Pancreas (tissue), 10 donors: Measurements from ENCODE around the gene SCN9A. TPM values are rescaled to one million over a fixed set of nuclear protein-coding genes. Genes with fewer than 3 reads are reported as not detected.
"Not testable (repeated sequence)": the region's sequence is repeated elsewhere in the genome, so short reads cannot be mapped to it uniquely, and the experiment has no call there.

Source experiments
- ATAC-seq, 4 donors: fragments of 200-7000 bp; cut with Tn5 transposase; one replicate each; pipeline versions ENCODE4 v1.8.0 to v1.9.1; 2020; ENCODE audit warnings: mild to moderate bottlenecking in 4 of 4, moderate library complexity in 4 of 4
- DNase-seq, 6 donors: peaks; one replicate each; pipeline ENCODE4 v3.0.0-alpha.2; 2020
- FAIRE-seq: peaks from 2 replicates; lab custom pipeline; 2012; peaks lifted over from hg19 to GRCh38; lab: Jason Lieb, UNC
- H3K27ac ChIP-seq, 4 donors: fragments of 200-600 bp; sonication (generic); 1 replicate in 3 of 4; 2 replicates in 1 of 4; pipeline versions ENCODE4 v1.5.0 to v1.8.0; 2020
- H3K27me3 ChIP-seq, 4 donors: fragments of 200-600 bp; one replicate each; pipeline ENCODE4 v1.8.0; 2021
- H3K36me3 ChIP-seq, 3 donors: fragments of 200-600 bp; sonication (generic) in 1 of 3; one replicate each; pipeline versions ENCODE4 v1.5.0 to v1.8.0; 2020 to 2021
- H3K4me1 ChIP-seq, 3 donors: fragments of 200-600 bp; one replicate each; pipeline ENCODE4 v1.8.0; 2021
- H3K4me3 ChIP-seq, 4 donors: fragments of 200-600 bp; sonication (generic) in 2 of 4; one replicate each; pipeline versions ENCODE4 v1.5.0 to v1.8.0; 2020 to 2021
- H3K9me3 ChIP-seq, 4 donors: fragments of 200-600 bp; one replicate each; pipeline ENCODE4 v1.8.0; 2021
- CTCF ChIP-seq, 4 donors: fragments of 200-600 bp; sonication (generic) in 3 of 4; IDR thresholded peaks; one replicate each; pipeline versions ENCODE4 v1.5.0 to v1.8.0; 2021; ENCODE audit warnings: antibody characterized with exemption in 4 of 4
- WGBS, 2 donors: extraction: QIAGEN DNeasy Blood & Tissue Kit; methylation state at CpG; one replicate each; pipeline ENCODE4 v1.1.7; 2013; 5-methylcytosine and 5-hydroxymethylcytosine counted together
- intact Hi-C, 3 donors: fragments of 100-400 bp; cut with DNase I; formaldehyde crosslinking; loops; one replicate each; pipeline versions ENCODE4 v1.11.1 to v1.14.2; 2022
- polyA plus RNA-seq, 2 donors: library from polyadenylated mRNA; stranded (reverse); fragments of 200-250 nt; gene quantifications; one replicate each; pipeline ENCODE4 v1.2.3, GENCODE V29; 2013
- total RNA-seq, 6 donors: library from RNA; stranded (reverse); fragmentation: NEBNext Ultra II Directional in 4 of 6; extraction: Animal tissue kit (Norgen Biotek cat#: 25700) in 4 of 6; gene quantifications; one replicate each; pipeline versions ENCODE4 v1.2.1 to v1.2.4, GENCODE V29; 2021 to 2023
- donor health status: healthy with polysubstance abuse.
- donor health status: DM: no; HTN: no; CAD: no; lungs with moderate emphysema.
- donor health status: DM: no; HTN: no; CAD: no.
- donor health status: control.
- donor health status: control.
- donor health status: Bipolar disorder and iron deficiency.
- donor health status: DM: yes; HTN: yes; CAD: no.
- donor health status: DM: no; HTN: no; CAD: no.
- donor health status: DM: no; HTN: no; CAD: no.
- donor health status: DM: yes; HTN: yes; CAD: no.

SCN9A gene
- total and polyA plus RNA-seq, 8 donors = 1.6 to 20.5 (median 3.1) TPM

GRCh38 chr2:166321076-166321475, 54.7 kb downstream of the SCN9A start:
- Histone ChIP-seq H3K27me3 (no peaks in the 10 kb centered on the region), H3K4me3 (no peak overlapping the region), H3K9me3 (no peaks in the 10 kb centered on the region), H3K36me3 (no peaks in the 10 kb centered on the region), H3K4me1 (no peaks in the 10 kb centered on the region), H3K27ac (no peak overlapping the region)
- FAIRE-seq (no peak), ATAC-seq (no peak), DNase-seq (no peak)
- 94 to 95% methylated on average over 3 of the region's 3 CpGs for WGBS, 2 donors
- intact Hi-C loops = no loop called here
- TF ChIP-seq CTCF (IDR thresholded peaks at IDR 0.05) = no peak

GRCh38 chr2:166314022-166314759, 61.6 kb downstream of the SCN9A start:
- FAIRE-seq (no peak), DNase-seq (no peak), ATAC-seq (no peak)
- H3K4me3 ChIP-seq = no peak overlapping the region
- TF ChIP-seq CTCF (IDR thresholded peaks at IDR 0.05) = no peak
- no peak overlapping the region for H3K27ac ChIP-seq
- no peaks in the 10 kb centered on the region for H3K36me3 ChIP-seq
- H3K27me3 ChIP-seq = no peaks in the 10 kb centered on the region
- intact Hi-C loops = no loop called here
- H3K4me1 ChIP-seq = no peaks in the 10 kb centered on the region
- WGBS, 2 donors = 65 to 66% methylated on average over 5 of the region's 5 CpGs
- H3K9me3 ChIP-seq = no peaks in the 10 kb centered on the region

GRCh38 chr2:166312863-166313262, 62.9 kb downstream of the SCN9A start:
- H3K4me3 ChIP-seq, H3K27ac ChIP-seq, H3K4me1 ChIP-seq, ATAC-seq, H3K36me3 ChIP-seq, H3K27me3 ChIP-seq, H3K9me3 ChIP-seq, intact Hi-C loops, DNase-seq: not testable (repeated sequence)
- peak; percentile 96 for FAIRE-seq
- 33 to 36% methylated on average over 2 of the region's 2 CpGs for WGBS, 2 donors

- intact Hi-C loops = no loop called here
- DNase-seq (no peak), ATAC-seq (no peak), FAIRE-seq (no peak)
- no peaks in the 10 kb centered on the region for H3K9me3 ChIP-seq
- no peak overlapping the region for H3K4me3 ChIP-seq
- no peaks in the 10 kb centered on the region for H3K4me1 ChIP-seq
- TF ChIP-seq CTCF (IDR thresholded peaks at IDR 0.05) = no peak
- H3K36me3 ChIP-seq = no peaks in the 10 kb centered on the region
- no peaks in the 10 kb centered on the region for H3K27me3 ChIP-seq
- 60 to 74% methylated on average over 3 of the region's 3 CpGs for whole genome bisulfite sequencing, 2 donors
- H3K27ac ChIP-seq = no peak overlapping the region
Measured at GRCh38 chr2:166307326-166307725, 68.4 kb downstream of the SCN9A start.

- no peak overlapping the region for H3K4me3 ChIP-seq
- no peak for TF ChIP-seq CTCF (IDR thresholded peaks at IDR 0.05)
- no peaks in the 10 kb centered on the region for H3K9me3 ChIP-seq
- no peaks in the 10 kb centered on the region for H3K4me1 ChIP-seq
- FAIRE-seq (no peak), DNase-seq (no peak), ATAC-seq (no peak)
- H3K27me3 ChIP-seq = no peaks in the 10 kb centered on the region
- 97 to 98% methylated on average over 1 of the region's 1 CpG for WGBS, 2 donors
- no peak overlapping the region for H3K27ac ChIP-seq
- H3K36me3 ChIP-seq = no peaks in the 10 kb centered on the region
- intact Hi-C loops = no loop called here
Measured at GRCh38 chr2:166304656-166305055, 71.1 kb downstream of the SCN9A start.
